ENCODE results near the gene RAB13. TPM values are rescaled to one million over a fixed set of nuclear protein-coding genes. Genes with fewer than 3 reads are reported as not detected.

RAB13 gene
- polyA plus RNA-seq, 1 of the 3 experiments (the other 2 are of a cell fraction): 156 TPM

- peaks cover 15 to 17% of the 10 kb centered on the region in 2 experiments; a peak in 3 of 4 replicates for H3K4me1 ChIP-seq (ENCODE audit: control insufficient read depth in 1 of 2, insufficient read depth in 2 of 2, low read depth in 1 of 2, low read length in 1 of 2)
- no peak overlapping the region for H3K9ac ChIP-seq
- no peaks in the 10 kb centered on the region for H3K27me3 ChIP-seq (ENCODE audit: insufficient read depth)
- no peak overlapping the region for H3K27ac ChIP-seq (ENCODE audit: low read depth in 2 of 2, low read length in 1 of 2)
- no peak overlapping the region for H3K4me2 ChIP-seq
- H3K36me3 ChIP-seq (replicated peaks in 1 of 2; ENCODE audit: control insufficient read depth in 1 of 2, insufficient read depth in 2 of 2, low read length in 1 of 2): peaks cover 24 to 35% of the 10 kb centered on the region in 2 experiments
- no peak for DNase-seq
- H3K4me3 ChIP-seq (ENCODE audit: low read depth in 2 of 2, low read length in 1 of 2): no peak overlapping the region
- no peak for TF ChIP-seq EZH2phosphoT487 (IDR thresholded peaks at IDR 0.05; ENCODE audit: borderline replicate concordance, low read depth)
- no peak for TF ChIP-seq GATA2 (CRISPR knock-in tag; IDR thresholded peaks at IDR 0.05)
- no peak for TF ChIP-seq RAD21 (IDR thresholded peaks at IDR 0.05; ENCODE audit: low read length)
- TF ChIP-seq FOXM1 (IDR thresholded peaks at IDR 0.05; ENCODE audit: low read depth): no peak
- TF ChIP-seq EP300 (IDR thresholded peaks at IDR 0.05; ENCODE audit: borderline replicate concordance in 1 of 2, low read depth in 1 of 2, low read length in 1 of 2): no peak
- TF ChIP-seq FOXJ3 (CRISPR knock-in tag; IDR thresholded peaks at IDR 0.05): no peak
- TF ChIP-seq, protein P1, sequence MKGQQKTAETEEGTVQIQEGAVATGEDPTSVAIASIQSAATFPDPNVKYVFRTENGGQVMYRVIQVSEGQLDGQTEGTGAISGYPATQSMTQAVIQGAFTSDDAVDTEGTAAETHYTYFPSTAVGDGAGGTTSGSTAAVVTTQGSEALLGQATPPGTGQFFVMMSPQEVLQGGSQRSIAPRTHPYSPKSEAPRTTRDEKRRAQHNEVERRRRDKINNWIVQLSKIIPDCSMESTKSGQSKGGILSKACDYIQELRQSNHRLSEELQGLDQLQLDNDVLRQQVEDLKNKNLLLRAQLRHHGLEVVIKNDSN (IDR thresholded peaks at IDR 0.05; ENCODE audit: borderline replicate concordance, low read depth): no peak
- TF ChIP-seq TCF12 (IDR thresholded peaks at IDR 0.05): no peak
- no peak for TF ChIP-seq NRF1 (IDR thresholded peaks at IDR 0.05; ENCODE audit: low read depth, low read length)
- no peak for TF ChIP-seq POLR2AphosphoS5 (IDR thresholded peaks at IDR 0.05; ENCODE audit: low read depth, low read length)
- TF ChIP-seq, protein P2, sequence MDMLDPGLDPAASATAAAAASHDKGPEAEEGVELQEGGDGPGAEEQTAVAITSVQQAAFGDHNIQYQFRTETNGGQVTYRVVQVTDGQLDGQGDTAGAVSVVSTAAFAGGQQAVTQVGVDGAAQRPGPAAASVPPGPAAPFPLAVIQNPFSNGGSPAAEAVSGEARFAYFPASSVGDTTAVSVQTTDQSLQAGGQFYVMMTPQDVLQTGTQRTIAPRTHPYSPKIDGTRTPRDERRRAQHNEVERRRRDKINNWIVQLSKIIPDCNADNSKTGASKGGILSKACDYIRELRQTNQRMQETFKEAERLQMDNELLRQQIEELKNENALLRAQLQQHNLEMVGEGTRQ (IDR thresholded peaks at IDR 0.05; ENCODE audit: borderline replicate concordance, low read depth, low read length): no peak
- TF ChIP-seq MAX (IDR thresholded peaks at IDR 0.05; ENCODE audit: low read depth): no peak
- TF ChIP-seq RCOR1 (IDR thresholded peaks at IDR 0.05; ENCODE audit: low read length): no peak
- TF ChIP-seq SMC3 (IDR thresholded peaks at IDR 0.05; ENCODE audit: low read depth, low read length): no peak
- TF ChIP-seq, protein P3, sequence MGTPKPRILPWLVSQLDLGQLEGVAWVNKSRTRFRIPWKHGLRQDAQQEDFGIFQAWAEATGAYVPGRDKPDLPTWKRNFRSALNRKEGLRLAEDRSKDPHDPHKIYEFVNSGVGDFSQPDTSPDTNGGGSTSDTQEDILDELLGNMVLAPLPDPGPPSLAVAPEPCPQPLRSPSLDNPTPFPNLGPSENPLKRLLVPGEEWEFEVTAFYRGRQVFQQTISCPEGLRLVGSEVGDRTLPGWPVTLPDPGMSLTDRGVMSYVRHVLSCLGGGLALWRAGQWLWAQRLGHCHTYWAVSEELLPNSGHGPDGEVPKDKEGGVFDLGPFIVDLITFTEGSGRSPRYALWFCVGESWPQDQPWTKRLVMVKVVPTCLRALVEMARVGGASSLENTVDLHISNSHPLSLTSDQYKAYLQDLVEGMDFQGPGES (IDR thresholded peaks at IDR 0.05; ENCODE audit: low read depth, low read length): no peak
- TF ChIP-seq TAF1 (IDR thresholded peaks at IDR 0.05; ENCODE audit: borderline replicate concordance, low read depth, low read length): no peak
- TF ChIP-seq SIN3A (IDR thresholded peaks at IDR 0.05; ENCODE audit: borderline replicate concordance, low read depth, low read length): no peak
- TF ChIP-seq MEF2A (IDR thresholded peaks at IDR 0.05; ENCODE audit: borderline replicate concordance, low read depth): no peak
- no peak for TF ChIP-seq JUND (IDR thresholded peaks at IDR 0.05)
- no peak for TF ChIP-seq CHD2 (IDR thresholded peaks at IDR 0.05; ENCODE audit: low read length, partially characterized antibody)
- WGBS (ENCODE audit: low lambda C conversion rate): 98% methylated on average over 11 of the region's 11 CpGs
- peaks cover 49% of the 10 kb centered on the region for H3F3A ChIP-seq (replicated peaks; ENCODE audit: insufficient read depth)
- no peak overlapping the region for H2AFZ ChIP-seq (ENCODE audit: low read depth)
- POLR2A ChIA-PET: interaction anchor here (0.6 kb wide), 1 partner anchor 118 kb away, joined by 3 read pairs; no protein-coding TSS in a partner anchor
- no peaks in the 10 kb centered on the region for H3K9me2 ChIP-seq
- H3K79me2 ChIP-seq (ENCODE audit: insufficient read depth): peaks cover 24% of the 10 kb centered on the region
- H3K9me3 ChIP-seq: no peaks in the 10 kb centered on the region
- peaks cover 8% of the 10 kb centered on the region; the same call in 1 of the 2 replicates for H4K20me1 ChIP-seq (ENCODE audit: insufficient read depth)
- CTCF ChIA-PET: interaction anchor here (0.6 to 1.0 kb wide), 2 partner anchors 49 to 65 kb away, joined by 3 to 4 read pairs; partner anchors contain the start of gene DENND4B
Measured at GRCh38 chr1:153995640-153996039, 9.5 kb upstream of the RAB13 start.
